Measurements from ENCODE around the gene PRKAG1. TPM values are rescaled to one million over a fixed set of nuclear protein-coding genes. Genes with fewer than 3 reads are reported as not detected.

The PRKAG1 gene
- total RNA-seq, 2 experiments from 2014 or later = 22.8 to 45.9 TPM

GRCh38 chr12:49037111-49037946 is 18.8 kb upstream of the PRKAG1 start:
- DNase-seq (ENCODE audit: low spot score) = no peak
- intact Hi-C loops (cut with micrococcal nuclease; ENCODE audit: unreplicated experiment) = no loop called here
- Histone ChIP-seq H3K9me3 (ENCODE audit: low read length) (no peaks in the 10 kb centered on the region), H2AFZ (ENCODE audit: low read length) (no peak overlapping the region), H3K4me1 (ENCODE audit: insufficient read depth, low read length, poor library complexity, severe bottlenecking) (no peaks in the 10 kb centered on the region), H3K79me2 (ENCODE audit: insufficient read depth, low read depth, low read length) (no peaks in the 10 kb centered on the region), H3K9me2 (ENCODE audit: insufficient read depth, low read length) (no peaks in the 10 kb centered on the region), H3K4me2 (ENCODE audit: low read length) (no peak overlapping the region), H3K27ac (ENCODE audit: low read depth, low read length, poor library complexity, severe bottlenecking) (no peak overlapping the region), H3K36me3 (ENCODE audit: insufficient read depth, low read length) (peaks cover 97% of the 10 kb centered on the region), H4K20me1 (ENCODE audit: insufficient read depth, low read length) (no peaks in the 10 kb centered on the region), H3K4me3 (ENCODE audit: low read depth, low read length, poor library complexity, severe bottlenecking) (no peak overlapping the region)
- TF ChIP-seq CTCF (conservative IDR thresholded peaks at IDR 0.05; ENCODE audit: low read length) (no peak), EZH2phosphoT487 (IDR thresholded peaks at IDR 0.05; ENCODE audit: borderline replicate concordance, low read depth, low read length) (no peak)
- ChIA-PET POLR2A (interaction anchor here (0.6 to 0.9 kb wide), 3 partner anchors 19 to 185 kb away, joined by 3 to 4 read pairs (median 3); no protein-coding TSS in a partner anchor), CTCF (ENCODE audit: unreplicated experiment) (interaction anchor here (0.6 kb wide), 1 partner anchor 446 kb away, joined by 3 read pairs; no protein-coding TSS in a partner anchor)
- no TSS peak for BruUV-seq (replicated peaks)

- no peak overlapping the region for H3K4me2 ChIP-seq (ENCODE audit: low read length)
- no peak for DNase-seq (ENCODE audit: low spot score)
- H3K36me3 ChIP-seq (ENCODE audit: insufficient read depth, low read length) = peaks cover 97% of the 10 kb centered on the region
- ChIA-PET CTCF (ENCODE audit: unreplicated experiment) (no interaction called here), POLR2A (interaction anchor here (0.7 kb wide), 2 partner anchors 18 to 51 kb away, joined by 3 read pairs; no protein-coding TSS in a partner anchor)
- H3K4me1 ChIP-seq (ENCODE audit: insufficient read depth, low read length, poor library complexity, severe bottlenecking) = no peaks in the 10 kb centered on the region
- no peaks in the 10 kb centered on the region for H3K79me2 ChIP-seq (ENCODE audit: insufficient read depth, low read depth, low read length)
- no peak overlapping the region for H3K4me3 ChIP-seq (ENCODE audit: low read depth, low read length, poor library complexity, severe bottlenecking)
- no peaks in the 10 kb centered on the region for H3K9me2 ChIP-seq (ENCODE audit: insufficient read depth, low read length)
- TF ChIP-seq EZH2phosphoT487 (IDR thresholded peaks at IDR 0.05; ENCODE audit: borderline replicate concordance, low read depth, low read length) (no peak), CTCF (conservative IDR thresholded peaks at IDR 0.05; ENCODE audit: low read length) (no peak)
- no peaks in the 10 kb centered on the region for H4K20me1 ChIP-seq (ENCODE audit: insufficient read depth, low read length)
- no peaks in the 10 kb centered on the region for H3K9me3 ChIP-seq (ENCODE audit: low read length)
- no TSS peak for BruUV-seq (replicated peaks)
- no peak overlapping the region for H2AFZ ChIP-seq (ENCODE audit: low read length)
- intact Hi-C loops (cut with micrococcal nuclease; ENCODE audit: unreplicated experiment) = no loop called here
- H3K27ac ChIP-seq (ENCODE audit: low read depth, low read length, poor library complexity, severe bottlenecking) = no peak overlapping the region
Observed at GRCh38 chr12:49036029-49036428, 17.5 kb upstream of the PRKAG1 start.

- ChIA-PET CTCF (ENCODE audit: unreplicated experiment) (no interaction called here), POLR2A (no interaction called here)
- no peaks in the 10 kb centered on the region for H3K4me1 ChIP-seq (ENCODE audit: insufficient read depth, low read length, poor library complexity, severe bottlenecking)
- intact Hi-C loops (cut with micrococcal nuclease; ENCODE audit: unreplicated experiment) = no loop called here
- H3K27ac ChIP-seq (ENCODE audit: low read depth, low read length, poor library complexity, severe bottlenecking) = no peak overlapping the region
- no peaks in the 10 kb centered on the region for H3K9me2 ChIP-seq (ENCODE audit: insufficient read depth, low read length)
- H3K79me2 ChIP-seq (ENCODE audit: insufficient read depth, low read depth, low read length) = no peaks in the 10 kb centered on the region
- no TSS peak for BruUV-seq (replicated peaks)
- no peak overlapping the region for H3K4me2 ChIP-seq (ENCODE audit: low read length)
- TF ChIP-seq CTCF (conservative IDR thresholded peaks at IDR 0.05; ENCODE audit: low read length) (no peak), EZH2phosphoT487 (IDR thresholded peaks at IDR 0.05; ENCODE audit: borderline replicate concordance, low read depth, low read length) (no peak)
- no peak overlapping the region for H3K4me3 ChIP-seq (ENCODE audit: low read depth, low read length, poor library complexity, severe bottlenecking)
- no peak overlapping the region for H2AFZ ChIP-seq (ENCODE audit: low read length)
- H3K36me3 ChIP-seq (ENCODE audit: insufficient read depth, low read length) = peaks cover 97% of the 10 kb centered on the region
- no peak for DNase-seq (ENCODE audit: low spot score)
- H4K20me1 ChIP-seq (ENCODE audit: insufficient read depth, low read length) = no peaks in the 10 kb centered on the region
- no peaks in the 10 kb centered on the region for H3K9me3 ChIP-seq (ENCODE audit: low read length)
Observed at GRCh38 chr12:49034286-49034622, 15.7 kb upstream of the PRKAG1 start.

Data from OCI-LY7 (cell line).